Mesenchymal stem cell (in vitro differentiated cells and primary cell): ENCODE data around the gene PTPRE.

Experiments used
- DNase-seq: peaks from one replicate; pipeline ENCODE4 v3.0.0-alpha.2; 2013
- H2AFZ ChIP-seq: one replicate; pipeline ENCODE4 v1.6.1; 2013; ENCODE audit warnings: low read depth, mild to moderate bottlenecking, control low read depth, inconsistent platforms, low read length, moderate library complexity
- H2AK5ac ChIP-seq: 2 replicates; pipeline ENCODE4 v1.6.1; 2013; ENCODE audit warnings: low read length, moderate library complexity, mild to moderate bottlenecking, inconsistent platforms; ENCODE audit not compliant: severe bottlenecking
- H2BK120ac ChIP-seq: one replicate; pipeline ENCODE4 v1.6.1; 2013; ENCODE audit warnings: low read depth, mild to moderate bottlenecking, inconsistent platforms, low read length, moderate library complexity
- H2BK12ac ChIP-seq, 2 experiments: one replicate each; pipeline ENCODE4 v1.6.1; 2013; ENCODE audit warnings: inconsistent platforms in 2 of 2, low read length in 2 of 2, mild to moderate bottlenecking in 2 of 2, moderate library complexity in 2 of 2, control low read depth in 1 of 2
- H2BK15ac ChIP-seq: one replicate; pipeline ENCODE4 v1.6.1; 2013; ENCODE audit warnings: mild to moderate bottlenecking, low read depth, inconsistent platforms; ENCODE audit not compliant: poor library complexity, severe bottlenecking
- H2BK5ac ChIP-seq: 2 replicates; pipeline ENCODE4 v1.6.1; 2013; ENCODE audit warnings: low read depth, mild to moderate bottlenecking, low read length, control low read depth, inconsistent platforms; ENCODE audit not compliant: poor library complexity, severe bottlenecking
- H3K14ac ChIP-seq, 2 experiments: one replicate each; pipeline ENCODE4 v1.6.1; 2013; ENCODE audit warnings: inconsistent platforms in 2 of 2, low read length in 2 of 2, control low read depth in 1 of 2, mild to moderate bottlenecking in 1 of 2, moderate library complexity in 1 of 2
- H3K18ac ChIP-seq, 2 experiments: one replicate each; pipeline ENCODE4 v1.6.1; 2013; ENCODE audit warnings: inconsistent platforms in 2 of 2, low read length in 2 of 2, control low read depth in 1 of 2, low read depth in 1 of 2, mild to moderate bottlenecking in 1 of 2
- H3K23ac ChIP-seq, 2 experiments: one replicate each; pipeline ENCODE4 v1.6.1; 2013; ENCODE audit warnings: inconsistent platforms in 2 of 2, low read length in 2 of 2, mild to moderate bottlenecking in 2 of 2, moderate library complexity in 2 of 2, control low read depth in 1 of 2
- H3K27ac ChIP-seq: 2 replicates; pipeline ENCODE4 v1.5.1; 2013; ENCODE audit warnings: mild to moderate bottlenecking, moderate library complexity, low read length, control low read depth, inconsistent platforms; ENCODE audit not compliant: poor library complexity, severe bottlenecking
- H3K27me3 ChIP-seq, 2 experiments: 2 replicates each; pipeline versions ENCODE4 v1.6.1 to v1.7.0; 2013; ENCODE audit warnings: low read length in 2 of 2, mild to moderate bottlenecking in 2 of 2, moderate library complexity in 2 of 2, control low read depth in 1 of 2, inconsistent platforms in 1 of 2; ENCODE audit not compliant: control insufficient read depth in 1 of 2, insufficient read depth in 1 of 2
- H3K36me3 ChIP-seq, 2 experiments: 2 replicates each; pipeline versions ENCODE4 v1.6.1 to v1.7.0; 2013; ENCODE audit warnings: low read length in 2 of 2, control low read depth in 1 of 2, inconsistent platforms in 1 of 2, low read depth in 1 of 2, mild to moderate bottlenecking in 1 of 2; ENCODE audit not compliant: insufficient read depth in 2 of 2, control insufficient read depth in 1 of 2
- H3K4ac ChIP-seq, 2 experiments: one replicate each; pipeline ENCODE4 v1.6.1; 2013; ENCODE audit warnings: inconsistent platforms in 2 of 2, low read length in 2 of 2, mild to moderate bottlenecking in 2 of 2, moderate library complexity in 2 of 2, control low read depth in 1 of 2, low read depth in 1 of 2
- H3K4me1 ChIP-seq: 2 replicates; pipeline ENCODE4 v1.6.1; 2013; ENCODE audit warnings: low read depth, low read length, control low read depth; ENCODE audit not compliant: control insufficient read depth, insufficient read depth
- H3K4me2 ChIP-seq: 2 replicates; pipeline ENCODE4 v1.6.1; 2013; ENCODE audit warnings: low read length, mild to moderate bottlenecking, inconsistent platforms; ENCODE audit not compliant: poor library complexity, severe bottlenecking
- H3K4me3 ChIP-seq, 2 experiments: 2 replicates each; pipeline versions ENCODE4 v1.5.1 to v1.7.0; 2013; ENCODE audit warnings: low read length in 2 of 2, mild to moderate bottlenecking in 2 of 2, control low read depth in 1 of 2, low read depth in 1 of 2; ENCODE audit not compliant: insufficient read depth in 1 of 2
- H3K79me1 ChIP-seq: replicated peaks from 2 replicates; pipeline ENCODE4 v1.6.1; 2013; ENCODE audit warnings: mild to moderate bottlenecking, control low read depth, low read length, inconsistent platforms; ENCODE audit not compliant: poor library complexity, severe bottlenecking
- H3K9ac ChIP-seq: 2 replicates; pipeline ENCODE4 v1.7.0; 2013; ENCODE audit warnings: mild to moderate bottlenecking, low read length, moderate library complexity
- H3K9me3 ChIP-seq: 2 replicates; pipeline ENCODE4 v1.7.0; 2013; ENCODE audit warnings: mild to moderate bottlenecking, low read length; ENCODE audit not compliant: control insufficient read depth
- H4K8ac ChIP-seq: one replicate; pipeline ENCODE4 v1.6.1; 2013; ENCODE audit warnings: inconsistent platforms, mild to moderate bottlenecking, low read length, moderate library complexity
- H4K91ac ChIP-seq: one replicate; pipeline ENCODE4 v1.6.1; 2013; ENCODE audit warnings: mild to moderate bottlenecking, low read length, inconsistent platforms
- WGBS: methylation state at CpG from one replicate; pipeline ENCODE4 v1.1.7; 2013; ENCODE audit warnings: mixed read lengths; 5-methylcytosine and 5-hydroxymethylcytosine counted together

PTPRE gene

DNA sequence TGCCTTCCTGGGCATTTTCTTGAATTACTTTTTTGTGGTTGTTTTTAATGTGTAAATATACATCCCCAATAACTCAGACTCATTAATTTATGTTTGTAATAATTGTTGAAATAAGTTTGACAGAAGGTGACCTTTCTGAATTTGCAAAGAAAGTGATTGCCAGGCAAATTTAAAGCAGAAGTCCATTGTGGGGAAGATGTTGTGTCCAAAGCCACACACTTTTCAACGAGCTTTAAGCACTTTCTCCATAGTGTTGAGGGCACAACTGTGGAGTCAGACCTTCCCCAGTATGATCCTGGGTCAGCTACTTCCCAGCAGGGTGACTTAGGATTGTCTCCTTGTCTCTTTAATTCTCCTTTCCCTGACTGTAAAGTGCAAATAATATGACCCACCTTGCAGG lies 52.5 kb downstream of the PTPRE start:
- H3K4me3 ChIP-seq: no peak overlapping the region

DNA sequence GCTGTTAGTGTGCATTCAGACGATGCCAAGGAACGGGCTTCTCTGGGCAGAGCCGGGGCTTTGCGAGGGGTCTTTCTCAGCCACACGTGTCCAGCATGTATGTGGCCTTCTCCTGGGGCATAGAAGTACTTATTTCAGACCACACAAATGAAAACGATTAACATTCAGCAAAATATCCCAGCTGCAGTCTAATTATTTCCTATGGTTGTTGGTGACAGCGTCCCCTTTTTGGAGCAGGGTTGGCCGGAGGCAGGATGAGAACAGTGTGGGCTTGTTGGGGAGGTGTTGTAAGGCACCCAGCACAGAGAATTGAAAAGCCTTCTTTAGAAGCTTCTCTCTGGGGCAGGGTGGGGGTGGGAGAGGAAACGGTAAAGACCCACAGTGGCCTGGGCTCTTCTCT lies 54.2 kb downstream of the PTPRE start:
- no peaks in the 10 kb centered on the region for H3K9me3 ChIP-seq
- no peak overlapping the region for H2AK5ac ChIP-seq
- H2BK15ac ChIP-seq: no peak overlapping the region
- H2BK120ac ChIP-seq: no peak overlapping the region
- H3K4me2 ChIP-seq: no peak overlapping the region
- H2BK5ac ChIP-seq: no peak overlapping the region
- no peak overlapping the region for H3K4ac ChIP-seq
- H2AFZ ChIP-seq: no peak overlapping the region
- no peak overlapping the region for H3K9ac ChIP-seq
- WGBS: 82% methylated on average over 8 of the region's 9 CpGs
- no peaks in the 10 kb centered on the region for H3K27me3 ChIP-seq
- H3K14ac ChIP-seq: no peak overlapping the region
- no peak for DNase-seq
- H3K4me1 ChIP-seq: no peaks in the 10 kb centered on the region
- no peaks in the 10 kb centered on the region for H3K36me3 ChIP-seq
- no peak overlapping the region for H4K91ac ChIP-seq
- no peak overlapping the region for H3K23ac ChIP-seq
- no peak overlapping the region for H4K8ac ChIP-seq
- H3K27ac ChIP-seq: no peak overlapping the region
- H2BK12ac ChIP-seq: peak overlapping the region in 1 of 2 experiments; percentile 2
- peak overlapping the region in 1 of 2 experiments; percentile 65 for H3K18ac ChIP-seq
- peaks cover 4% of the 10 kb centered on the region for H3K79me1 ChIP-seq
- H3K4me3 ChIP-seq: no peak overlapping the region

More for the DNA sequence above, 52.5 kb downstream of the PTPRE start:
- Histone ChIP-seq H3K79me1 (peaks cover 2% of the 10 kb centered on the region), H2AK5ac (no peak overlapping the region), H2BK12ac (no peak overlapping the region), H2BK15ac (no peak overlapping the region), H3K4me1 (no peaks in the 10 kb centered on the region), H2AFZ (no peak overlapping the region), H2BK5ac (no peak overlapping the region), H3K23ac (no peak overlapping the region), H3K14ac (no peak overlapping the region), H3K4me2 (no peak overlapping the region), H4K8ac (no peak overlapping the region), H3K36me3 (no peaks in the 10 kb centered on the region), H3K9me3 (no peaks in the 10 kb centered on the region), H3K18ac (no peak overlapping the region), H3K27me3 (no peaks in the 10 kb centered on the region), H2BK120ac (no peak overlapping the region), H3K9ac (no peak overlapping the region), H4K91ac (no peak overlapping the region), H3K27ac (no peak overlapping the region), H3K4ac (no peak overlapping the region)
- 73% methylated on average over 1 of the region's 1 CpG for WGBS
- no peak for DNase-seq

DNA sequence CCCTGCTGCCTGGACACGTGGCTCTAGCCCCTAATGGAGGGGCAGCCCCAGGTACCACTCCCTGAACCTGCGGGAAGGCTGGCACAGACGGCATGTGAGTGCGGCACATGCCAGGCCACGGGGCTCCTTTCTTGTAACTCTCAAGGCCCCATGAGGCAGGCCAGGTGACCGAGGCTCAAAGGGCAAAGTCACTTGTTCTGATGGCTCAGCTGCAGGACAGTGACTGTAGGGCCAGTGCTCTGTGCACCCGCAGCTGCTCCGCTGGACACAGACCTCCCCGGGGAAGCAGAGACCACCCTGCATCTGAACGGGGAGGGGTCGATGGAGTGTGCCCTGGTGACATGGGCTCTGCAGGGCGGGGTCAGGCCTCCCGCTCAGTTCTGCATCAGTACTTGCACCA lies 55.3 kb downstream of the PTPRE start:
- 95% methylated on average over 13 of the region's 13 CpGs for WGBS
- Histone ChIP-seq H3K36me3 (no peaks in the 10 kb centered on the region), H3K4me1 (no peaks in the 10 kb centered on the region), H3K4ac (no peak overlapping the region), H3K18ac (no peak overlapping the region), H3K14ac (no peak overlapping the region), H3K9me3 (no peaks in the 10 kb centered on the region), H3K79me1 (peaks cover 4% of the 10 kb centered on the region), H3K27me3 (no peaks in the 10 kb centered on the region), H3K9ac (no peak overlapping the region), H4K8ac (no peak overlapping the region), H3K4me3 (no peak overlapping the region), H3K27ac (no peak overlapping the region), H2AFZ (no peak overlapping the region), H4K91ac (no peak overlapping the region), H3K4me2 (no peak overlapping the region), H2BK120ac (no peak overlapping the region), H3K23ac (no peak overlapping the region), H2AK5ac (no peak overlapping the region), H2BK12ac (no peak overlapping the region), H2BK15ac (no peak overlapping the region), H2BK5ac (no peak overlapping the region)
- no peak for DNase-seq

DNA sequence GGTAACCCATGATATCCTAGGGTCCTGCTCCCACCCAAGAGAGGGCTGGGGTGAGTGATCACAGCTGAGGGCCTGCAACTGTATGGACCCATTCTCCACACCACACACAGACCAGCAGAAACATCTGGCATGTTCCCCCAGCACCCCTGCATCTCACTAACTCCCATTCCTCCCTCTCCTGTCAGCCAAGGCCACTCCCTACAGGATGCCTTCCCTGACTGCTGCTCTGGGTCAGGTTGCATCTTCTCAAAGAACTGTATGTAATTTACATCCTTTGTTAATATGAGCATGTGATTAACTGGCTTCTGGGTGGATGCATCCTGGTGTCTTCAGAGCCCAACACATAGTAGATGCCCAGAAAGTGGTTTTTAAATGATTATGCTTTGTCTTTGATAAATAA lies 56.2 kb downstream of the PTPRE start:
- H4K91ac ChIP-seq: no peak overlapping the region
- H3K23ac ChIP-seq: no peak overlapping the region
- no peak overlapping the region for H2AK5ac ChIP-seq
- no peak overlapping the region for H2BK12ac ChIP-seq
- H3K27me3 ChIP-seq: no peaks in the 10 kb centered on the region
- H3K4me1 ChIP-seq: no peaks in the 10 kb centered on the region
- H3K36me3 ChIP-seq: no peaks in the 10 kb centered on the region
- peak overlapping the region; percentile 22 for H4K8ac ChIP-seq
- no peak overlapping the region for H3K4me2 ChIP-seq
- no peak overlapping the region for H3K27ac ChIP-seq
- DNase-seq: no peak
- H3K79me1 ChIP-seq: peaks cover 4% of the 10 kb centered on the region
- no peak overlapping the region for H3K4ac ChIP-seq
- no peak overlapping the region for H3K9ac ChIP-seq
- no peak overlapping the region for H2BK15ac ChIP-seq
- H2BK5ac ChIP-seq: no peak overlapping the region
- no peaks in the 10 kb centered on the region for H3K9me3 ChIP-seq
- no peak overlapping the region for H3K18ac ChIP-seq
- H3K4me3 ChIP-seq: no peak overlapping the region
- H2AFZ ChIP-seq: no peak overlapping the region
- no peak overlapping the region for H2BK120ac ChIP-seq
- H3K14ac ChIP-seq: no peak overlapping the region
